ENCODE data around the gene HEATR3. TPM values are rescaled to one million over a fixed set of nuclear protein-coding genes. Genes with fewer than 3 reads are reported as not detected.

The HEATR3 gene
- total and polyA plus RNA-seq, 2 of the 13 experiments (the other 11 are each of a cell fraction or from before 2014, with no cell fraction given): 22.4 to 52.4 TPM

DNA sequence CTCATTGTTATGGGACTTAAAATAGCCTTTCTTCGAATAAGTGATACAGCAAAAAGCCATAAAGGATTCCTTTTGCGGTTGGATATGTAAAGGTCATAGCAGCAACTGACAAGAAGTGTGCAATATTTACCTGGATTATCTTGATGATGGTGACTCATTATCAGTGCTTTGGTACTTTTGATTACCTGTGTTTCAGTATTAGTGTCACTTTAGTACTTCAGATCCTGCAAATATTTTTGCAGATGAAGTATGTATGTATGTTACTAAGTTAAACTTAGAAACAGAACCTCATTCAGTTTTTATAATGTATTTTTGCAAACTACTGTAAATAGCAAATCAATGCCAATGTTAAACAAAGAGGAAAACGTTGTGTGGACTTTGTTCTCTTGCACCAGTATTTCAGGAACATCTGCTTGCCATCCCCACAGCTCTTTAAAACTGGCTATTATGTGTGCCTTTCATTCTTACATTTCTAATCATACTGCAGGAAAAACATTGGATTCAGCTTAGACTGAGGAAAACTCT is 30.2 kb upstream of the HEATR3 start (continued):
- TF ChIP-seq GPBP1L1 (CRISPR knock-in tag; IDR thresholded peaks at IDR 0.05) (no peak), ZNF879 (CRISPR knock-in tag; IDR thresholded peaks at IDR 0.05) (no peak), PPARG (CRISPR knock-in tag; conservative IDR thresholded peaks at IDR 0.05) (peak; percentile 90), RORA (CRISPR knock-in tag; IDR thresholded peaks at IDR 0.05) (no peak), SP2 (CRISPR knock-in tag; IDR thresholded peaks at IDR 0.05) (no peak), ZNF230 (CRISPR knock-in tag; IDR thresholded peaks at IDR 0.05) (no peak), THAP11 (CRISPR knock-in tag; IDR thresholded peaks at IDR 0.05) (peak; percentile 54), SOX5 (CRISPR knock-in tag; IDR thresholded peaks at IDR 0.05; ENCODE audit: borderline replicate concordance) (peak; percentile 84), ZBTB2 (CRISPR knock-in tag; IDR thresholded peaks at IDR 0.05; ENCODE audit: low read depth) (no peak), ZNF816 (CRISPR knock-in tag; IDR thresholded peaks at IDR 0.05; ENCODE audit: borderline replicate concordance) (peak; percentile 75; the same call in 1 of the 2 replicates), PAWR (CRISPR knock-in tag; IDR thresholded peaks at IDR 0.05; ENCODE audit: borderline replicate concordance) (no peak)
- TF ChIP-seq, protein P1, sequence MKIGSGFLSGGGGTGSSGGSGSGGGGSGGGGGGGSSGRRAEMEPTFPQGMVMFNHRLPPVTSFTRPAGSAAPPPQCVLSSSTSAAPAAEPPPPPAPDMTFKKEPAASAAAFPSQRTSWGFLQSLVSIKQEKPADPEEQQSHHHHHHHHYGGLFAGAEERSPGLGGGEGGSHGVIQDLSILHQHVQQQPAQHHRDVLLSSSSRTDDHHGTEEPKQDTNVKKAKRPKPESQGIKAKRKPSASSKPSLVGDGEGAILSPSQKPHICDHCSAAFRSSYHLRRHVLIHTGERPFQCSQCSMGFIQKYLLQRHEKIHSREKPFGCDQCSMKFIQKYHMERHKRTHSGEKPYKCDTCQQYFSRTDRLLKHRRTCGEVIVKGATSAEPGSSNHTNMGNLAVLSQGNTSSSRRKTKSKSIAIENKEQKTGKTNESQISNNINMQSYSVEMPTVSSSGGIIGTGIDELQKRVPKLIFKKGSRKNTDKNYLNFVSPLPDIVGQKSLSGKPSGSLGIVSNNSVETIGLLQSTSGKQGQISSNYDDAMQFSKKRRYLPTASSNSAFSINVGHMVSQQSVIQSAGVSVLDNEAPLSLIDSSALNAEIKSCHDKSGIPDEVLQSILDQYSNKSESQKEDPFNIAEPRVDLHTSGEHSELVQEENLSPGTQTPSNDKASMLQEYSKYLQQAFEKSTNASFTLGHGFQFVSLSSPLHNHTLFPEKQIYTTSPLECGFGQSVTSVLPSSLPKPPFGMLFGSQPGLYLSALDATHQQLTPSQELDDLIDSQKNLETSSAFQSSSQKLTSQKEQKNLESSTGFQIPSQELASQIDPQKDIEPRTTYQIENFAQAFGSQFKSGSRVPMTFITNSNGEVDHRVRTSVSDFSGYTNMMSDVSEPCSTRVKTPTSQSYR (CRISPR knock-in tag; IDR thresholded peaks at IDR 0.05; ENCODE audit: borderline replicate concordance): peak; percentile 30; the same call in 1 of the 2 replicates
- TF ChIP-seq, protein P2, sequence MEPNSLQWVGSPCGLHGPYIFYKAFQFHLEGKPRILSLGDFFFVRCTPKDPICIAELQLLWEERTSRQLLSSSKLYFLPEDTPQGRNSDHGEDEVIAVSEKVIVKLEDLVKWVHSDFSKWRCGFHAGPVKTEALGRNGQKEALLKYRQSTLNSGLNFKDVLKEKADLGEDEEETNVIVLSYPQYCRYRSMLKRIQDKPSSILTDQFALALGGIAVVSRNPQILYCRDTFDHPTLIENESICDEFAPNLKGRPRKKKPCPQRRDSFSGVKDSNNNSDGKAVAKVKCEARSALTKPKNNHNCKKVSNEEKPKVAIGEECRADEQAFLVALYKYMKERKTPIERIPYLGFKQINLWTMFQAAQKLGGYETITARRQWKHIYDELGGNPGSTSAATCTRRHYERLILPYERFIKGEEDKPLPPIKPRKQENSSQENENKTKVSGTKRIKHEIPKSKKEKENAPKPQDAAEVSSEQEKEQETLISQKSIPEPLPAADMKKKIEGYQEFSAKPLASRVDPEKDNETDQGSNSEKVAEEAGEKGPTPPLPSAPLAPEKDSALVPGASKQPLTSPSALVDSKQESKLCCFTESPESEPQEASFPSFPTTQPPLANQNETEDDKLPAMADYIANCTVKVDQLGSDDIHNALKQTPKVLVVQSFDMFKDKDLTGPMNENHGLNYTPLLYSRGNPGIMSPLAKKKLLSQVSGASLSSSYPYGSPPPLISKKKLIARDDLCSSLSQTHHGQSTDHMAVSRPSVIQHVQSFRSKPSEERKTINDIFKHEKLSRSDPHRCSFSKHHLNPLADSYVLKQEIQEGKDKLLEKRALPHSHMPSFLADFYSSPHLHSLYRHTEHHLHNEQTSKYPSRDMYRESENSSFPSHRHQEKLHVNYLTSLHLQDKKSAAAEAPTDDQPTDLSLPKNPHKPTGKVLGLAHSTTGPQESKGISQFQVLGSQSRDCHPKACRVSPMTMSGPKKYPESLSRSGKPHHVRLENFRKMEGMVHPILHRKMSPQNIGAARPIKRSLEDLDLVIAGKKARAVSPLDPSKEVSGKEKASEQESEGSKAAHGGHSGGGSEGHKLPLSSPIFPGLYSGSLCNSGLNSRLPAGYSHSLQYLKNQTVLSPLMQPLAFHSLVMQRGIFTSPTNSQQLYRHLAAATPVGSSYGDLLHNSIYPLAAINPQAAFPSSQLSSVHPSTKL (CRISPR knock-in tag; IDR thresholded peaks at IDR 0.05): peak; percentile 97
- TF ChIP-seq, protein P3, sequence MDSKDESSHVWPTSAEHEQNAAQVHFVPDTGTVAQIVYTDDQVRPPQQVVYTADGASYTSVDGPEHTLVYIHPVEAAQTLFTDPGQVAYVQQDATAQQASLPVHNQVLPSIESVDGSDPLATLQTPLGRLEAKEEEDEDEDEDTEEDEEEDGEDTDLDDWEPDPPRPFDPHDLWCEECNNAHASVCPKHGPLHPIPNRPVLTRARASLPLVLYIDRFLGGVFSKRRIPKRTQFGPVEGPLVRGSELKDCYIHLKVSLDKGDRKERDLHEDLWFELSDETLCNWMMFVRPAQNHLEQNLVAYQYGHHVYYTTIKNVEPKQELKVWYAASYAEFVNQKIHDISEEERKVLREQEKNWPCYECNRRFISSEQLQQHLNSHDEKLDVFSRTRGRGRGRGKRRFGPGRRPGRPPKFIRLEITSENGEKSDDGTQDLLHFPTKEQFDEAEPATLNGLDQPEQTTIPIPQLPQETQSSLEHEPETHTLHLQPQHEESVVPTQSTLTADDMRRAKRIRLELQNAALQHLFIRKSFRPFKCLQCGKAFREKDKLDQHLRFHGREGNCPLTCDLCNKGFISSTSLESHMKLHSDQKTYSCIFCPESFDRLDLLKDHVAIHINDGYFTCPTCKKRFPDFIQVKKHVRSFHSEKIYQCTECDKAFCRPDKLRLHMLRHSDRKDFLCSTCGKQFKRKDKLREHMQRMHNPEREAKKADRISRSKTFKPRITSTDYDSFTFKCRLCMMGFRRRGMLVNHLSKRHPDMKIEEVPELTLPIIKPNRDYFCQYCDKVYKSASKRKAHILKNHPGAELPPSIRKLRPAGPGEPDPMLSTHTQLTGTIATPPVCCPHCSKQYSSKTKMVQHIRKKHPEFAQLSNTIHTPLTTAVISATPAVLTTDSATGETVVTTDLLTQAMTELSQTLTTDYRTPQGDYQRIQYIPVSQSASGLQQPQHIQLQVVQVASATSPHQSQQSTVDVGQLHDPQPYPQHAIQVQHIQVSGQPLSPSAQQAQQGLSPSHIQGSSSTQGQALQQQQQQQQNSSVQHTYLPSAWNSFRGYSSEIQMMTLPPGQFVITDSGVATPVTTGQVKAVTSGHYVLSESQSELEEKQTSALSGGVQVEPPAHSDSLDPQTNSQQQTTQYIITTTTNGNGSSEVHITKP (CRISPR knock-in tag; IDR thresholded peaks at IDR 0.05; ENCODE audit: low read depth): no peak

Data from HepG2 (cell line).